Activated CD4-positive, alpha-beta T cell treated with anti-CD3 and anti-CD28 coated beads for 48 hours (primary cell): ENCODE measurements around the gene LRRC71.

ENCODE experiments used
- DNase-seq: peaks from one replicate; pipeline ENCODE4 v3.0.0-alpha.2; 2020

The LRRC71 gene

GRCh38 chr1:156930483-156930882 lies 10.1 kb downstream of the LRRC71 start:
- DNase-seq, result no peak

GRCh38 chr1:156931211-156931952 lies 10.9 kb downstream of the LRRC71 start:
- no peak for DNase-seq

DNA sequence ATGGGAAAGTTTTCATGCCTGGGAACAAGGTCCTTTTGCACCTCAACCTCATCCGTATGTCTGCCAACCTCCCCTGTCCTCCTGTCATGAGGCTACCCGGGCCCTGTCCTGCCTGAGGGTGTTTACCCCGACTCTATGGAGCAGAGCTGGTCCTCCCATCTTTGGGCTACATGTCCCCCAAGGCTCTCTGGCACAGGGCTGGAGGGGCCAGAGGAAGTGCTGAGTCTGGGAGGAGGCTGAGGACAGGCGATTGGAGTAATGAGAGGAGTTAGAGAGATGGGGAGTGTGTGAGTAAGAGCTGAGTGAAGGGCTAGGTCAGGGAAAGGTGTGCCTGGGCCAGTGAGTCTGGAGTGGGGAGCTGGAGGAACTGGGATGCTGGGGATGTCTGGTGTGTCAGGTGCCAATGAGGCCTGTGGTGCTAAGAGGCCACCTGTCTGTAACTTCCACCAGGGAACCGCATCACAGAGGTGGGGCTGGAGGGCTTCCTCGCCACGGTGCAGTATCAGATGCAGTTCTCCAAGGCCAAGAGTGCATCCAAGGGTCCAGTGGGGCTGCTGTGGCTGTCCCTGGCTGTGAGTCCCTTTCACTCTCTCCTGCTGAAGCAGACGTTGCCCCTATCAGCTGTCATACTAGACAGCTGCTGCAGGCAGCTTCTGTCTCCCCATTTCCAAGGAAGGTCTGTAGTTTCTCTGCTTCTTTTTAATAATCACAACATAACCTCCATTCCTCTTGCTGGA lies 11.7 kb downstream of the LRRC71 start:
- DNase-seq, result no peak

DNA sequence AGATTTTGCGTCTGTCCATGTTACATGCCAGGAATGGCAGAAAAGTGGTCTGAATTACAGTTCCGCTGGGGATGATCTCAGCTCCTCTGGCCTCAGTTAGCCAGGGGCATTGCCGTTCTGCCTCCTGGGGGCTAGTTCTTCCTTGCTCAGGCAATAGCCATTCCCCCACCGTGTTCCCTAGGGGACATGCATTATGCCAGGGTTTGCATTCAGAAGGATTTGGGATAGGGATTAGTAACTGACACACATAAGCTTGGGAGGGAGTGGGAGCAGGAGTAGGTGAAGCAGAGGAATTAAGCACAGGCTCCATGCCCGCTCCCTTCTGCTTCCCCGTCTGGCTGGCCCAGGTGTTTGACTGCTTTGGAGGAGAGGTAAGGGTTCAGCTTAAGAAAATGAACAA lies 12.7 kb downstream of the LRRC71 start:
- no peak for DNase-seq

GRCh38 chr1:156935505-156936128 lies 15.2 kb downstream of the LRRC71 start:
- DNase-seq, result no peak

GRCh38 chr1:156936191-156936590 lies 15.8 kb downstream of the LRRC71 start:
- DNase-seq, result no peak

GRCh38 chr1:156936721-156937220 lies 16.3 kb downstream of the LRRC71 start:
- no peak for DNase-seq

DNA sequence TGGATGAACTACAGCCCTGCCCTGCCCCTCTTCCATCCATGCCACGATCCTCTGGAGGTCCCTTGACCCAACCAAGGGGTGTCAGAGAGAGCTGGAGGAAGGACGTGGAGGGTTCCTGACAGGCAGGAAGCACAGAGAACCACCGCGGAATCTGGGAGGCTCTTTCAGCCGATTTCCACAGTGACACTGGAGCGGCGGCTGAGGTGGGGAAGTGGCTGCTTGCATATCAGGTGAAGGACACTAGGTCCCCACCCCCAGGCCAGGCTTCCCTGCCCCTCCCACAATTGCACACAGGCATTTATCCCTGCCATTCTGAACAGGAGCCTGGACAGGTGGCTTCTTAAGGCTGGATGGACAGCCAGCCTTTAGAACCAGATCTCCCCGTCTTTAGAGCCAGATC lies 17.5 kb downstream of the LRRC71 start:
- no peak for DNase-seq

DNA sequence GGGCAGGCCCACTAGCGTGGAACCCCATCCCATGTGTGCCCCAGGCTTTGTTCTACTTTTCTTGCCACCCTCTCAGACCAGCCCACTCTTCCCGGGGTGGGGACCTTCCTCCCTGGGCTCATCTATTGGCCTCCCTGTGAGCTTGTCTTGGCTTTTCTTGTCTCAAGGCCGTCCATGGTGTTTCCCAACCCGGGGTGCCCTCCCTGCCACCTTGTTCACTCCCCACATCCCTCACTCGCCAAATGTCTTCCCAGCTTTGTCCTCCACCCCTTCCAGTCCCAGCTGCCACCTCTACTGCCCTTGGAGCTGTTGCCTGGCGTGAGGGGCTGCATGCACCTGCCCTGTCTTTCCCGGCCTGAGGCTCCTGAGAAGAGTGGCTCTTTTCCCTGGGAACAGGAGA lies 18.4 kb downstream of the LRRC71 start:
- no peak for DNase-seq

DNA sequence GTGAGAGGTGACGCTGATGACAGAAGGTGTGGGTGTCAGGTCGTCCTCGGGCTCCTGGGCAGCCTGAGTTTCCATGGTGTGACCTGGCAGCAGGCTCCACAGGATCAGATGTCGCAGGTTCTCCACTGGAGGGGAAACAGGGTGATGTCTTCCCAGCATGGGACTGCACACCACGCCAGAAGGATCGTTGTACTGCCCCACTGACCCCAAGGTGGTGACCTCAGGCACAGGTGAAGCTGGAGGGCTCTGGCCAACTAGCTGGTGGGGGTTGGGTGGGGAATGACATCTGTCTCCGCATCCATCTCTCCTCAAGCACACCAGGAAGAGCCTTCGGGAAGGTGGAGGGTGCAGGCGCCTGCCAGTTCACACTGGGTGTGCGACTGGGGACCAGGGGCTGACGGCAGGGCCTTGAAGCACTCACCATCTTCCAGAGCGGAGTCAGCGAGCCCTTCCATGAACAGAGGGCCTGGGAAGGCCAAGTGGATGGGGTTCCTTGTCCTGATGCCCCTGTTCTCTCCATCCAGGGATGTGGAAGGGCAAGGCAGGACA lies 19.4 kb downstream of the LRRC71 start:
- DNase-seq, result no peak

DNA sequence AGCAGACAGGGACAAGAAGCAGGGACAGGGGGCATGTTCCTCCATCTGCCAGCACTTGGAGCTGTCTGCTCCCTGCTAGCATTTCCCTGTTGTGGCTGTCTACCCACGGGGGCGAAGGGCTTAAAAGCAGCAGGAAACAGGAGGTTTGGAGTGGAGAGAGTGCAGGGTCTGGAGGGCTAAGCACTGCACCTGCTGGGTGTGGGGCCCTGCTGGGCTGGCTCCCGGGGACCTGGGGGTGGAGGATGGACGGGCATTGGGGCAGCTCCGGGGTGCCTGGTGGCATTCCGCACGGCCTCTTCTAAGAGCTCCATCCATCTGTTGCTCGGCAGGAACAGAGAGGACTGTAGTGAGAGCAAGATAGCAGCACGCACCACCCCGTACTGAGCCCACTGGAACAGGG lies 21.2 kb downstream of the LRRC71 start:
- no peak for DNase-seq

DNA sequence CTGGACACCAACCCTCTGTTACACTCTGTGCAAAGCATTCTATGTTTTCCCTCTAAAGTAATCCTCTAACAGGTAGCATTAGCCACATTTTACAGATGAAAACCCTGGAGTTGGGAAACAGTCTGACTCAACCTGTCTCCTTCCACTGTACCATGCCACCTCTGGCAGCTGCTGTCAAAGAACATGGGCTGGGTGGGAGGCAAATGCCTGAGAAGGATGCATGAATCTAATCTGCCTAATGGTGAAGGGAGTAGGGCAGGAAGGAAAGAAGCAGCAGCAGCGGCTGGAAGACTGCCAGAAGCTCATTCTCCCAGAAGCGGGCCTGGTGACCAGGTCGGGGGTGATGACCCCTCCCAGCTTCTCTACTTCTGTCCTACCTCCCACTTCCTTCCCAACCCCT lies 21.7 kb downstream of the LRRC71 start:
- DNase-seq, result no peak

DNA sequence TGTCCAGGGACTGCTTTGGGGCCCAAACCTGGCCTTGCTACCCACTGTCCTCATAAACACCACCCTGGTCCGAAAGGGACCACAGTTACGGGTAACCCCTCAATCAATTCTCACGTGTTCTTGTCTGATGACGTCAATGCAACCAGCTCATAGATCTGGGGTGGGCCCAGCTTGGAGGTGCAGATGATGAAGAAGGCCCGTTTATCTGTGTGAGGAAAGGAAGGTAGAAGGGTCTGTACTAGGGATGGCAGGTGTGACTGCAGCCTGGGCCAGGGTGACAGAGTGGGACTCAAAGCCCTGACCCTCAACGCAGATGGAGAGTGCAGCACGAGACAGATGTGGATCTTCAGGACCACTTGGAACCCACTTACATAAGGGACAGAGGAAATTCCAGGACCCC lies 22.1 kb downstream of the LRRC71 start:
- no peak for DNase-seq

DNA sequence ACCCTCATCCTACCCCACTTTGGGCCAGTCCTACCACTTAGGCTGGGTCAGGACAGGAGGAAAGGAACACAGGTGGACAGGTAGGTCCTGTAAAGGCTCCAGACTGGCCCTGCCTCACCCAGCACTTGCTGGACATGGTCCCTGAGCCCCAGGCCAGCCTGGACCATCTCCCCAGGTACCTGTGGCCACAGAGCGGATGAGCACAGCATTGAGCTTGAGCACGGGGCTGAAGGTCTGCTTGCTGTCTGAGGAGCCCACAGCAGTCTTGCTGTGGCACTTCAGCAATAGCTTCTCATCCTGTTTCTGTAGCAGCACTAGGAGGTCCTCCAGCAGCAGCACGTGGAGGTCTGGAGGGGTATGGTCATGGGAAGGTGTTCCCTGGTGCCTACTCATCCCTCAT lies 23.3 kb downstream of the LRRC71 start:
- DNase-seq, result no peak

DNA sequence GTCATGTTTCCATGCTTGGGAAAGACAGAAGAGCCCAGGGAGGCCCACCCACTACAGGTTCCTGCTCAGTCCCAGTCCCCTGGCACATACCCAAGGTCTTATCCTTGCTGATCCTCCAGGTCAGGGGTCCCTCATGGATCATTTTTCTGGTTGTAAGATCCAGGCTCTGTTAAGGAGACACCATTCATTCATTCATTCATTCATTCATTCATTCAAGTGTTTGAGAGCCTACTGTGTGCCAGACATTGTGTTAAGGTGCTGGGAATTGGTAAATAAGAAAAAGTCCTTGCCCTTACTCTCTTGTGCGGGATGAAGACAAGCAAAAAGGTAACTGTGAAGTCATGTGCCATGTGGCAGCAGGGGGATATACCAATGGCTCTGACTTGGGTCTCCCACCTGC lies 23.8 kb downstream of the LRRC71 start:
- no peak for DNase-seq

DNA sequence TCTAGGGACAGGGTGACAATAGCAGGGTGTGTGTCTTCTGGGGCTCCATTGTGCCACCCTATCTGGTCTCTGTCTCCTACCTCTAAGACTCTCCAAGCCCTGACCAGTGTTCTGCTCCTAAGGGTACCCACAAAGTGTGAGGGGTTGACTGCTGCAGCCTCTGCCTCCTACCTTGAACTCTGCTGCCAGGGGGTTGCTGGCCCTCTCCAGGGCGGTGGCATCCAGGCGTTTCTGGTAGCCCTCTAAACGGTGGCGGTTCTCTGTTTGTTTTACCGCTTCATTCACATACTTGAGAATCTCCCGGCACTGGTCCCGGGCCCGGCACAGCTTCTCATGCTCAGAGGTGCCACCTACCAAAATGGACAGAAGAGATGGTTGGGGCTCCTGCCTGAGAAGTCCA lies 24.4 kb downstream of the LRRC71 start:
- DNase-seq, result no peak

DNA sequence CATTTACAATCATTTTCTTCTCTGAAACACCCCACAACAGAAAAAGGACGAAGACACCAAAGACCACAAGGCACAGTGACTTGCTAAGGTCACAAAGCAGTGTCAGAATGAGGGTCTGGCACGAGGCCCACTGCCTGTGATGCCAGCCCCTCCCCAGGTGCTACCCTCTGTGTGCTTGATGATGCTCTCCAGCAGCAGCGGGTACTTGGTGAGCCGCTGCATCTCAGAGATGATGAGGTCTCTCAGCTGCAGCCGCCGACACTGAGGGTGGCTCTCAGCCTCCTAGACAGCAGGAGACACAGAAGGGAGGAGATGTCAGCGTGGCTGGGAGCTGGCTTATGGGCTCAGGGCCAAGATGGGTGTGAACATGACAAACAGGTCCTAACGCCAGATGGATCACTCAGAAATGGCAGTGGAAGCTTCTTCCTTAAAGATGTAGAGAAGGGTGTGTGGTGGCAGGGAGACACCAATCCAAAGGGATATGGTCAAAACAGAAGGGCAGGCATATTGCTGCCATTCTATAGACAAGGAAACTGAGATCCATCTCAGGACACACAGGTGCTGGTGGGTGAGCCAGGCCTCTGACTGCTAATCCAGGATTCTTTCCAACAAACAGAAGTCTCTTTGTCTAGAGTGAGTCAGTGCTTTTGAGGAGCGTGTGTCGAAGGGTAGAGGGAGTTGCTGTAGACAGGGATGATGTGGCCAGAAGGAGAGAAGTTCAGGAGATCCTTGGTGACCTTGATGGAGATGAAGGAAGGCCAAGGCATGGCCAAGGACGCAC lies 25.6 kb downstream of the LRRC71 start:
- DNase-seq, result no peak

GRCh38 chr1:156947127-156947526 lies 26.7 kb downstream of the LRRC71 start:
- no peak for DNase-seq

GRCh38 chr1:156947818-156948525 lies 27.5 kb downstream of the LRRC71 start:
- no peak for DNase-seq

DNA sequence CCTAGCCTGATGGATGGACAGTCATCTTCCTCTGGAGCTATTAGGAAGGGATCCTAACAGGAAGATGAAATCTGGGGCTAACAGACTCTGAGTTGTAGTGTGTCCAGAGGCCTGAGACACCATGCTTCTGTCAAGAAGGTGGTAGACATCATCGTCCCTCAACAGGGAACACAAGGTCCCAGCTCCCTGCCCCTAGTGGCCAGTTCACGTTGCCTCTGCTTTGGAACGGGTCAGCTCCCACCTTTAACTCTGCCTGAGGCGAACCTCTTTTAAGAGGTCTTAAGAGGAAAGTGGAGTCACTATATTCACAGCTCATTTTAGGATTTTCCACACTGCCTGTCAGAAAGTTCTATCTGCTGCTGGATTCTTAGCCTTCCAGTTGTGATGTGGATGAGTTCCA lies 28.3 kb downstream of the LRRC71 start:
- DNase-seq, result no peak

- no peak for DNase-seq
Measured at GRCh38 chr1:156949127-156949526, 28.7 kb downstream of the LRRC71 start.

DNA sequence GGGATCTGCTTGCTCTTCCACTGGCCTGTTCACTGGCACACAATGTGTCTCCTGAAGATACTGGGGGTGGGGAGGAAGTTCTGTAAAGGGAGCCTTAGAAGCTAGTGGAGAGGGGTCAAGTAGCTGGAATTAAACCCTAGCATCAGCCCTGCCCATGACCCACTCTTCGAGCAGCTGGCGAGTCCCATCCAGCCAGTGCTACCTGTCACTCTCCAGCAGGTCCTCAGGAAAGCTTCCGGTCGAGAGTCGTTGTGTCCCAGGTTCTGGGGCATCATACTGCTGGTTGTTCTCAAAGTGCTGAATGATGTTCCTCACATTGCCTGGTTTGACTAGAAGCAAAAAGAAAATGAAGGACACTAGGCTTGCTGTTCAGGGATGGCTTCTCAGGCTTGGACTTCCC lies 30.9 kb downstream of the LRRC71 start:
- DNase-seq, result no peak
